GM18907 (cell line): ENCODE measurements around the gene ZNF366.
A peak's percentile ranks its signal among the peaks of the same experiment; 100 is the strongest.

Source experiments
- ATAC-seq: cut with Tn5 transposase; IDR thresholded peaks from one replicate; pipeline ENCODE4 v1.9.1; 2021; ENCODE audit warnings: mild to moderate bottlenecking, moderate library complexity; ENCODE audit not compliant: unreplicated experiment

ZNF366 gene

GRCh38 chr5:72507231-72507906 is at the start of gene ZNF366:
TSS of gene ZNF366 (minus strand) at chr5:72507410. CDS start at chr5:72461496, 45,914 bp downstream.
- ATAC-seq, result no peak

GRCh38 chr5:72556351-72557166 is 49.3 kb upstream of the ZNF366 start:
- peak; percentile 87 for ATAC-seq

GRCh38 chr5:72555871-72556270 is 48.7 kb upstream of the ZNF366 start:
- ATAC-seq, result no peak

DNA sequence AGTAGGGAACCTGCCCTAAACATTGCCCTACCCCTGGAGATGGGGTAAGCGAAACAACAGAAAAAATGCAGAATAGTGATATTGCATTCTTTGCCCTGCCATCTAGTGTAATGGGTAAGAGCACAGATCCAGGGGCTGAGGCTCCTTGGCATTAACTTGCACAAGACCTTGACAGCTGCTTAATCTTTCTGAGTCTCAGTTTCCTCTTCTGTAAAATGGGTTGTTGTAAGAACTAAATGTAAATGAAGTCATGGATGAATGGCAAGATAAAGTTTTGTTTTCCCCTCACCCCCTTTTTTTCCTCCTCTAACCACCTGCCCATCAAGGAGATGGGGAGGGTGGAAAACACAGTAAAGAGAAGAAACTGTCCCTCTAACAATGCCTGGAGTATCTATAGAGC is 47.7 kb upstream of the ZNF366 start:
- ATAC-seq, result no peak

- no peak for ATAC-seq
These were observed 44.9 kb upstream of the ZNF366 start for GRCh38 chr5:72552041-72552557.

DNA sequence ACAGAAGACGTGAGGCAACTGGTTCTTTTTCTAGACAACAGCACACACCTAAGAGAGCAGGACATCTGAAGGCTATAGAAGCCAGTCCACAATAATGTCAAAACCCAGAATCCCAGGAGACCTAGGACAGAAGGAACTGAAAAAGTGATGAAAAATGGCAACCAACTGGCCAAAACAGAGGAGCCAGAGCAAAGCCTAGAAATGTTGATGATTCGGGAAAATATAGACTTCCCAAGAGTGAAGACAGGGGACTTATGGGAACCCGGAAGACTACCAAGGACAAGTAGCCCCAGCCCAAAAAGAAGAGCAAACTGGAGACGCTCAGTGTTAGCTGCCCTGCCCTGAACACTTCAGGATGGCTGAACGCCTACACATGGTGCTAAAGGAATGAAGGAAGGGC is 43.4 kb upstream of the ZNF366 start:
- no peak for ATAC-seq

DNA sequence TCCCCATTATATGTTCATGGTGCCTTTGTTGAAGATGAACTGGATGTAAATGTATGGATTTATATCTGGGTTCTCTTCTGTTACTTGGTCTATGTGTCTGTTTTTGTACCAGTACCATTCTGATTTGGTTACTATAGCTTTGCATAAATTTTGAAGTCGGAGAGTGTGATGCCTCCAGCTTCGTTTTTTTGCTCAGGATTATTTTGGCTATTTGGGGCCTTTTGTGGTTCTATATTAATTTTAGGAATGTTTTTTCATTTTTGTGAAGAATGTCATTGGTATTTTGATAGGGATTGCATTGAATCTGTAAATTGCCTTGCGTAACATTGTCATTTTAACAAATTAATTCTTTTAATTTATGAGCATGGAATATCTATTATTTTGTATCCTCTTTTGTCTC is 36.6 kb upstream of the ZNF366 start:
- ATAC-seq, result no peak

GRCh38 chr5:72543365-72543764 is 36.2 kb upstream of the ZNF366 start:
- no peak for ATAC-seq

- ATAC-seq, result no peak
These were observed 35.5 kb upstream of the ZNF366 start for GRCh38 chr5:72542695-72543094.

DNA sequence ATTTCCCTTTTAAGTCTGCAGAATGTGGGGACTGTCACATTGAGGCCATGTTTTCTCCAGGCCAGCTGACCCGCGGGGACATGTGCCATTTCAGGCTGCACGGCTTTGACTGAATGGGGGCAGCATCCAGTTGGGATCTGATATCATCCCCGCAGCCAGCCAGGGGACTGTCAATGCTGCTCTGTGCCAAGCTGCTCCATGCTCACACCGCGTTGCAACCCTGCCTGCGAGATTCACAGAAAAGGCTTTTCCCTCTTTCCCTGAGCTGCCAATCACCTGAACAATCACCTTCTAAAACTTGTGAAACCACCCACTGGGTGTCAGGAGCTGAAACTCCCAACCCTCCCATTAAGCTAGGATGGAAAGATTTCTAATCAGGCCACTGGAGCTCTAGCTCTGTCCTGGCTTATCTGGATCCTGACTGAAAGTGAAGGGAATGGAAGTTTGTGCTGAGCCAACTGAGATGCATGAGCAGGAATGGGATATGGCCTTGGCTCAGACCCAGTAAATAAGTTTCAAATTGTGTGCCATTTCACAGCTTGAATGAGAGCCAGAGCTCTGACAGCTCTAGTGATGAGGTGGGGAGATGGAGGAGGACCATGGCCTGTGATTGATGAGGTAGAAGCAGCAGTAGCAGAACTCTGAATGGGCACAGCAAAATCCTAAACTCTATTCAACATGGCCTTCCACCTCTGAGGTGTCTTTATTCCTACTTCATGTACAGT is 34.5 kb upstream of the ZNF366 start:
- no peak for ATAC-seq

DNA sequence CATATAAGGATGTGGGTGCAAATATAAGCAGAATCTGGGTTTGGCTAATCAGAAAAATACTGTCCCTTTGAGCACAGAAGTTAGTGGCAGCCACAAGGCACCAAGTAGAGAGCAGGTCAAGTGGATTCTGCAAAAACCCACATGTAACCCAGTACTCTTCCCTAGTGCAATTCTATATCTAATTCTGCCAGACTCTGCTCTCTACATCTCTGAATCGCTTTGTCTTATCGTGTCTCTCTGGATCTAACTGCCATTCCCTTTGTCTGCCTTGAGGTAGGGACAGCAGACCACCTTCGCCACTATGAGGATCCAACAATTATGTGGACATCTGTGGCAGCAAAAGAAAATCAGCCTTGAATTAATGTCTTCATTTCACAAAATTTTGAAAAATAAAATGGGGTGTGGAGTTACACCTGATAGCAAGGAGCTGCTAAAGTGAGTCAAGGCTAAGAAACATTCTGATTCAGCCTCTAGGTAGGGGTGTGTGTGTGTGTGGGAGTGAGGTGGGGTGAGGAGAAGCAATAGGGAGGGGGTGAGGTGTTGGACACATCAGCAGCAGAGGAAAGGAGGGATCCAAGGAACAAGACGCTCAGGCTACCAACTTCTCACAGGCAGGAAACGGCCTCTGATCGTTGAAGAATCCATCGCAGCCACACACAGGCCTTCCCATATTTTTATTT is 33.7 kb upstream of the ZNF366 start:
- no peak for ATAC-seq

GRCh38 chr5:72539726-72540125 is 32.5 kb upstream of the ZNF366 start:
- no peak for ATAC-seq

DNA sequence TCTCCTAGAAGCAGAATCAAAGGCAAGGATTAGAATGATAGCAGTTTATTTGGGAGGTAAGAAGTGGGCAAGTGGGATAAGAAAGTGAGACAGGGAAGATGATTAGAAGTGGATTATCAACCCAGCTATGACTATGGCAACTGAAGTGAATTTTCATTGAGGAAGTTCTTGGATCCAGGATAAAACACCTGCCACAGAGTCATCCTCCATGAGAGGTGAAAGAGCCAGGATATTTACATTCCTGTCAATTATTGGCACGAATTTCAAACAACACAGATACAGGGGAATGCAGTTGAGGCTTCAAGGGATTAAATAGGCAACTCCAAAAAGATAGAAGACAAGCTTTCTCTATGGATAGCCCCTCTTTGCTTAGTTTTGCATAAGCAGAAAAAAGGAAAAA is 31.8 kb upstream of the ZNF366 start:
- no peak for ATAC-seq

- no peak for ATAC-seq
These were observed 30.0 kb upstream of the ZNF366 start for GRCh38 chr5:72537166-72537565.

DNA sequence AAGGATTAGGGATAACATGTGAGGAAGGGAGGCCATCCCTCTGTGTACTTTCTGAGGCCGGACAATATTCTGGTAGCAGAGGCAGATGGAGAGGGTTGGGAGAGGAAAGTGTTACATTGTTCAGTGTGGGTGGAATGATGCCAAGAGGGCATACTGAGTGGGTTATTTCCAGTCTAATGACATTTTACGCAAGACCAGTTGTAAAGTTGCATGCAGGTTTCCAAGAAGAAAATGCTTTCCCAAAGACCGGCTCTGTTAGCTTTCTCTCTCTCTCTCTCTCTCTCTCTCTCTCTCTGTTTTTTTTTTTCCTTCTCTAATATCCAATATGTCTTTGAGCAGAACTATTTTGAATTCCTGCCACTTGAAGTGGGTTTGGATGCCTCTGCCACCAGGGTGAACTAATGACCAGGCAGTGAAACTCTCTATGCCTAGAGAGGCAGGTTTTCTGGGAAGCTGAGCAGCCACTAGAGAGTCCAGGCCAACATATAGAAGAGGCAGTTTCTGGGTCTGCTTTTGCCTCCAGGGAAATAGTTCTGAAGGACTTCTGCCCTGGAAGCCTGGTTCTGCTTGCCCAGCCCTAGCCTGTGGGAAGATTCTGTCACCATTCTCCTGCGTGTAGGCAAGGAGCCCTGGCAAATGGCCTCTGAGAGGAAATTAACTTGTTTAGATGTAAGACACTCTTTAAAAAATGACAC is 24.4 kb upstream of the ZNF366 start:
- ATAC-seq, result no peak

DNA sequence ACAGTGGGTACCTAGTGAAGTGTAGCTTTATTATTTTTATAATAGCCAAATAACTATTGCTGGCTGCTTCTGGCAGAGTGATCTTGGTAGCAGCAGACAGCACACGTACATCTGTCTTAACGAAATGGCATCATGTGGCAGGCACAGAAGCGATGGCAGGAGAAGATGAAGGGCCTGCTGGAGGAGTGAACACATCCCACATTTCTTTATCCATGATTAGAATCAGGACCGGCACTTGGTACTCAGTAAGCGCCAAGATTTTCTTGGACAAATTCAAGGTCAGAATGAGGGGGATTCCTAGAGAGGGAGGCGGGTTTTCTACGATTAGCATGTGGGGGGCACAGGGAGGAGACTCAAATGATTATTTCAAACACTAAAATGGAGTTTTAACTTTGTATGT is 23.0 kb upstream of the ZNF366 start:
- no peak for ATAC-seq

GRCh38 chr5:72529383-72529782 is 22.2 kb upstream of the ZNF366 start:
- ATAC-seq, result no peak

- ATAC-seq, result no peak
These were observed 18.6 kb upstream of the ZNF366 start for GRCh38 chr5:72525816-72526215.

DNA sequence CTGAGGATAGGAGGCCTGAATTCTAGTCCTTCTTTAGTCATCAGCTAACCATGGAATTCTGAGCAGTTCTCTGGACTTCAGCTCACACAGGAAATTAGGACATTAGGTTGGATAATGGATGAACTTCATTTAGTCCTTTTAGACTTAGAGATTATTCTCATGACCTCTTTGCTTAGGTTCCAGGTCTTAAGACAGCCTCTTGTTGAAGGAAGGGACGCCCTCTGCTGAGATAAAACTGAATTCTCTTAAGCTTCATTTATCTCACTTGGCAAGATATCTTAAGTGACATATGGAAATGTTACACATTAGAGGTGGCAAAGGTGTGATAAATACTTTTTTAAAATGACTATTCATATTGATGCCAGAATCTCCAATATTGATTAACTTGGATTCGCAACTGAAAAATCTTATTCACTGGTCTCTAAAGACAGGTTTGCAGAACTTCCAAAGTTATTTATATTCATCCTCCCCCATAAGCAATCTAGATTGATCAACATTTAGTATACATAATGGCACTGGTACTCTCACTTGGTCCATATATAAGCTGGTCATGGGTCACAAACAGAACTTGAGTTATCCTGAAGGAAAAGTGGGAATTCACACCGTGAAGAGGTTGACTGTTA is 16.9 kb upstream of the ZNF366 start:
- ATAC-seq, result peak; percentile 62

- ATAC-seq, result no peak
These were observed 15.4 kb upstream of the ZNF366 start for GRCh38 chr5:72522607-72523006.
